Uterus (tissue), 4 donors: ENCODE measurements around the gene TMPRSS3. TPM values are rescaled to one million over a fixed set of nuclear protein-coding genes. Genes with fewer than 3 reads are reported as not detected.

Source experiments
- DNase-seq, 2 donors: peaks; one replicate each; pipeline ENCODE4 v3.0.0-alpha.2; 2019 to 2020
- H3K27ac ChIP-seq, 2 donors: fragments of 200-600 bp; sonication (generic); 1 replicate in 1 of 2; 2 replicates in 1 of 2; pipeline ENCODE4 v1.5.1; 2016 to 2018
- H3K27me3 ChIP-seq, 2 donors: fragments of 200-600 bp; sonication (generic); one replicate each; pipeline ENCODE4 v1.5.1; 2018 to 2019; ENCODE audit warnings: control low read depth in 1 of 2
- H3K36me3 ChIP-seq, 2 donors: fragments of 200-600 bp; sonication (generic); one replicate each; pipeline ENCODE4 v1.5.1; 2019; ENCODE audit warnings: control low read depth in 1 of 2
- H3K4me1 ChIP-seq, 2 donors: fragments of 200-600 bp; sonication (generic); one replicate each; pipeline ENCODE4 v1.5.1; 2018 to 2019; ENCODE audit warnings: control low read depth in 1 of 2
- H3K4me3 ChIP-seq, 2 donors: fragments of 200-600 bp; sonication (generic); 1 replicate in 1 of 2; 2 replicates in 1 of 2; pipeline ENCODE4 v1.5.1; 2018 to 2019; ENCODE audit warnings: mild to moderate bottlenecking in 1 of 2
- H3K9me3 ChIP-seq, 2 donors: fragments of 200-600 bp; sonication (generic); one replicate each; pipeline ENCODE4 v1.5.1; 2019; ENCODE audit warnings: control low read depth in 1 of 2
- POLR2A ChIP-seq, 2 donors: fragments of 450-650 bp; IDR thresholded peaks; one replicate each; pipeline ENCODE4 v1.6.1; 2016; ENCODE audit warnings: antibody characterized with exemption in 2 of 2, mild to moderate bottlenecking in 1 of 2, moderate library complexity in 1 of 2
- intact Hi-C: fragments of 100-400 bp; cut with DNase I; formaldehyde crosslinking; loops from one replicate; pipeline ENCODE4 v1.15.1; 2023; ENCODE audit warnings: low total_unique reads
- total RNA-seq, 4 donors: library from RNA; depleted of rRNA in 3 of 4; stranded (reverse); fragments of >200 nt in 3 of 4; gene quantifications; one replicate each; pipeline versions ENCODE4 v1.1.0 to v1.2.4, GENCODE V29; 2014 to 2023
- TF ChIP-seq, protein P1 (sequence below), 4 experiments: fragments of 200-600 bp in 2 of 4; fragments of 450-650 bp in 2 of 4; sonication (generic) in 2 of 4; IDR thresholded peaks; one replicate each; pipeline ENCODE4 v1.5.1; 2016 to 2019; ENCODE audit warnings: antibody characterized with exemption in 4 of 4, mild to moderate bottlenecking in 2 of 4, moderate library complexity in 1 of 4
- donor health status: DM: yes; HTN: yes; CAD: no.

TMPRSS3 gene
- total RNA-seq, 4 donors from 2014 or later: 0.18 to 4.4 TPM; not detected in 2

DNA sequence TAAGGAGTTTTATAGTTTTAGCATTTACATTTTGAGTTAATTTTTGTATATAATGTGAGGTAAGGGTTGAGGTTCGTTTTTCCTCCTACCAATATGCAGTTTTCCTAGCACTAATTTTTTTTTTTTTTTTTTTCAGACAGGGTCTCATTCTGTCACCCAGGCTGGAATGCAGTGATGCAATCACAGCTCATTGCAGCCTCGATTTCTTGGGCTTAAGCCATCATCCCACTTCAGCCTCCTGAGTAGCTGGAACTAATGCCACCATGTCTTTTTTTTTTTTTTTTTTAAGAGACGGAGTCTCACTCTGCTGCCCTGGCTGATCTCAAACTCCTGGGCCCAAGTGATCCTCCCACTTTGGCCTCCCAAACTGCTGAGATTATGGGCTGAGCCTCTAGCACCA is 5.3 kb upstream of the TMPRSS3 start:
- H3K4me3 ChIP-seq: no peak overlapping the region
- no peak overlapping the region for H3K27ac ChIP-seq
- intact Hi-C loops: no loop called here
- H3K36me3 ChIP-seq: no peaks in the 10 kb centered on the region
- no peaks in the 10 kb centered on the region for H3K4me1 ChIP-seq
- no peaks in the 10 kb centered on the region for H3K9me3 ChIP-seq
- H3K27me3 ChIP-seq: no peaks in the 10 kb centered on the region
- DNase-seq: no peak
- TF ChIP-seq, protein P1, sequence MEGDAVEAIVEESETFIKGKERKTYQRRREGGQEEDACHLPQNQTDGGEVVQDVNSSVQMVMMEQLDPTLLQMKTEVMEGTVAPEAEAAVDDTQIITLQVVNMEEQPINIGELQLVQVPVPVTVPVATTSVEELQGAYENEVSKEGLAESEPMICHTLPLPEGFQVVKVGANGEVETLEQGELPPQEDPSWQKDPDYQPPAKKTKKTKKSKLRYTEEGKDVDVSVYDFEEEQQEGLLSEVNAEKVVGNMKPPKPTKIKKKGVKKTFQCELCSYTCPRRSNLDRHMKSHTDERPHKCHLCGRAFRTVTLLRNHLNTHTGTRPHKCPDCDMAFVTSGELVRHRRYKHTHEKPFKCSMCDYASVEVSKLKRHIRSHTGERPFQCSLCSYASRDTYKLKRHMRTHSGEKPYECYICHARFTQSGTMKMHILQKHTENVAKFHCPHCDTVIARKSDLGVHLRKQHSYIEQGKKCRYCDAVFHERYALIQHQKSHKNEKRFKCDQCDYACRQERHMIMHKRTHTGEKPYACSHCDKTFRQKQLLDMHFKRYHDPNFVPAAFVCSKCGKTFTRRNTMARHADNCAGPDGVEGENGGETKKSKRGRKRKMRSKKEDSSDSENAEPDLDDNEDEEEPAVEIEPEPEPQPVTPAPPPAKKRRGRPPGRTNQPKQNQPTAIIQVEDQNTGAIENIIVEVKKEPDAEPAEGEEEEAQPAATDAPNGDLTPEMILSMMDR (IDR thresholded peaks at IDR 0.05): no peak
- no peak for TF ChIP-seq POLR2A (IDR thresholded peaks at IDR 0.05)

DNA sequence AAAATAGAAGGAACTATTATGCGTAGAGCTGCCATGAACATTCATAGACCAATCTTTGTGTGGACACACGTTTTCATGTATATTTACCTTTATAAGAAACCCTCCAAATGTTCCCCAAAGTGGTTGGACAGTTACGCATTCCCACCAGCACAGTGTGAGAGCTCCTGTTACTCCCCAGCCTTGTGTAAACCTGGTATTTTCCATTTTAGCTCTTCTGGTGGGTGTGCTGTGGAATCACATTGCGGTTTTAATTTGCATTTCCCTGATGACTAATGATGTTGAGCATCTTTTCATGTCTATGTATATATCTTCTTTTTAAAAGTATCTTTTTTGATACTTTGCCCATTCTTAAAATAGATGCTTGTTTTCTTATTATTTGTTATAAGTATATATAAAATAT is 4.7 kb upstream of the TMPRSS3 start:
- Histone ChIP-seq H3K4me3 (no peak overlapping the region), H3K27me3 (no peaks in the 10 kb centered on the region), H3K36me3 (no peaks in the 10 kb centered on the region), H3K4me1 (no peaks in the 10 kb centered on the region), H3K27ac (no peak overlapping the region), H3K9me3 (no peaks in the 10 kb centered on the region)
- DNase-seq: no peak
- no peak for TF ChIP-seq POLR2A (IDR thresholded peaks at IDR 0.05)
- TF ChIP-seq, protein P1 (IDR thresholded peaks at IDR 0.05): no peak
- intact Hi-C loops: no loop called here

DNA sequence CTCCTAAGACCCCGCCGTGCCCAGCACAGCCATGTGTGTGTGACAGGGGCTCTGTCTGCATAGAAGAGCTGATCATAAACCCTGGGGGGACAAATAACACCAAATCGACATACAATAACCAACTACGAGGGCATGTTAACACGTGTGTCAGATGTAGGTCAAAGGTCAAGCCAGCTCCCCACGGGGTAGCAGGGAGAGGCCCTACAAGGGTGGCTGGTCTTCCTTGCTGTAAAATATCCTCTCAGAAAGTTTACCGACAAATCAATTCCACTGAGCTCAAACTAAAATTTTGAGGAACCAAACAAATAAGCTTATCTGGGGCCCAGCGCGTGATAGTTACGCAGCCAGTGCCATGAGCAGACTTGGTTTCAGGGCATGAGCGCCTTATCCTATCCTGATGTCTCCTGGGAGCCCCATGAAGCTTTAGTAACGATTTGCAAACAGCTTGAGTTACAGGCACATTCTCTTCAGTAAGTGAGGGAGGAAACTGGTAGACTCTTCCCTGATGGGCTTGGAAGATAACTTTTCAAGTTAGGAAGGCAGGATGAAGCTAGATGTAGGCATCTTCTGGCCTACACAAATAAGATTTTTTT is 2.7 kb upstream of the TMPRSS3 start:
- no peaks in the 10 kb centered on the region for H3K36me3 ChIP-seq
- DNase-seq: no peak
- no peak overlapping the region for H3K4me3 ChIP-seq
- H3K27me3 ChIP-seq: no peaks in the 10 kb centered on the region
- TF ChIP-seq, protein P1 (IDR thresholded peaks at IDR 0.05): no peak
- no peak for TF ChIP-seq POLR2A (IDR thresholded peaks at IDR 0.05)
- intact Hi-C loops: no loop called here
- no peaks in the 10 kb centered on the region for H3K9me3 ChIP-seq
- no peak overlapping the region for H3K27ac ChIP-seq
- no peaks in the 10 kb centered on the region for H3K4me1 ChIP-seq

DNA sequence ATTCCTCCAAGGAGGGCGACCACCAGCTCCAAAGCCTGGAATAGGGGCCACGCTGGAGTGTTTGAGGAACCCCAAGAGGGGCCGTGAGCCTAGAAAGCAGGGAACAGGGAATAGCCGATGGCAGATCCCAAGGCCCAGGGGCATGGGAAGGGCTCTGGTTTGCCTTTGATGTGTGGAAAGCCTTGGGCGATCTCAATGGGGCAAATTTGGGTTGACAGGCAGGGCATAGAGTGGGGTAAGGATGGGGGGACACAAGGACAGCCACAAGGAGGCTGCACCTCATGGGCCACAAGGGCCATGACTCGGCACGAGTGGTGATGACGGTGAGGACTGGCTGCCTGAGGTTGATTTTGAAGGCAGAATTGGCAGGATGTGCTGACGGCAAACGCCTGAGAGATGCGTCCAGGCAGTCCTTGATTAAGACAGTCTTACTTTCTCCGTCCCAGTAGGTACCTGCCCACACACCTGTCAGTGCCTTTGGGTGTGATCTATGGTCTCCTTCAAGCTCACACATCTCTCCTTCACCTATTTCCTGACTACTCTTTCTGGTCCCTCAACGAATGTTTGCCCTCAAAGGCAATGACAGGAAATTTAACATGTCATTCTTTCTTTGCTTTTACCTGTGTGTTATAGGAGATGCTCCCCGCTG is 2.0 kb upstream of the TMPRSS3 start:
- no peak for DNase-seq
- Histone ChIP-seq H3K36me3 (no peaks in the 10 kb centered on the region), H3K27ac (no peak overlapping the region), H3K4me1 (no peaks in the 10 kb centered on the region), H3K4me3 (no peak overlapping the region), H3K27me3 (no peaks in the 10 kb centered on the region), H3K9me3 (no peaks in the 10 kb centered on the region)
- TF ChIP-seq, protein P1 (IDR thresholded peaks at IDR 0.05): no peak
- no peak for TF ChIP-seq POLR2A (IDR thresholded peaks at IDR 0.05)
- intact Hi-C loops: no loop called here

DNA sequence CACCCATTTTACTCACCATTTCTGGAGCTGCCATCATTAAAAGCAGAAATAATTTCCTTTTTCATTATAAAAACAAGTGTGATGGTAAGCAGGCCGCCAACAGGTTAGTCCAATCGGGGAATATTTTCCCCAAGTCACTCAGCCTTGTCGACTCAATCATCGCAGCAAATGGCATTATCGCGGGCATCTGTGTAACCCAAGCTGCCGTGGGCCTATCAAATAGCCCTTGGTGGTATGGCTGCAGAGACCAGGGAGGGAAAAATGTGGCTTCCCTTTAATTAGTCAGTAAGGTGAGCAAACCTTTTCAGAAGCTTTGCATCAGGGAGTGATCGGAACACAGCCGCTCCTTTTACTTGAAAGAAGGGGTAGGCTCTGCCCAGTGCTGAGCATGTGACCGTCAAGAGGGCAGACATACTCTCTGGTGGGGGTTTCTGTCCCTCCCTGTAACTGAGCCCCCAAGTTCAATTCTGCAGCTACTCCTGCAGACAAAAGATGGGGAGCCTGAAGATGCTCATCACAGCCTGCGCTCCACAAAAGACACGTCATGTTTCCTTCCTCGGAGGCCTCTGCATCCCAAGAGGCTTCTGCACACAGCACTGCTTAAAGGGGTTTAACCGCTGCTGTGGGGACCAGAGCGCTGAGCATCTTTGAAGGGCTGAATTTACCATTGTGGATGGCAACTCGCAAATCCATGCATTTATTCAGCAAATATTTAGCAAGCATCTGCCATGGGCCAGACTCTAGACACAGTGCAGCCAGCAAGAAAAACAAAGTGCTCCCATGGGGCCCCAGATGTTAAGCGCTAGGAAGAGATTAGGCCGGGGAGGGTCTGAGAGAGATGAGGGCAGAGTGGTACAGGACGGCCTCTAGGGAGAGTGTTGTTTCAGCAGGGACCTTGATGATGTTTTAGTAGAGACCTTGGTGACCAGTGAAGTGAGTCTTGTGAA is 1.2 kb upstream of the TMPRSS3 start:
- Histone ChIP-seq H3K36me3 (no peaks in the 10 kb centered on the region), H3K27ac (no peak overlapping the region), H3K4me3 (no peak overlapping the region), H3K9me3 (no peaks in the 10 kb centered on the region), H3K27me3 (no peaks in the 10 kb centered on the region), H3K4me1 (no peaks in the 10 kb centered on the region)
- TF ChIP-seq POLR2A (IDR thresholded peaks at IDR 0.05): no peak
- TF ChIP-seq, protein P1 (IDR thresholded peaks at IDR 0.05): no peak
- no peak for DNase-seq
- intact Hi-C loops: no loop called here
